Heart left ventricle (tissue), 13 donors: ENCODE measurements around the gene POLR1G.

ENCODE experiments used
- CTCF ChIP-seq, 12 donors: fragments of 200-600 bp; sonication (generic) in 4 of 12; IDR thresholded peaks; one replicate each; pipeline versions ENCODE4 v1.5.0 to v1.8.0; 2018 to 2022; ENCODE audit warnings: antibody characterized with exemption in 12 of 12, mild to moderate bottlenecking in 5 of 12
- POLR2A ChIP-seq, 2 donors: fragments of 450-650 bp; IDR thresholded peaks; one replicate each; pipeline ENCODE4 v1.6.1; 2017; ENCODE audit warnings: antibody characterized with exemption in 2 of 2, mild to moderate bottlenecking in 2 of 2, moderate library complexity in 2 of 2
- donor health status: ischemic (EF 13 %, LVEDD 7.1; RV severe dilation, severe dysfunction).
- donor health status: DM: no; HTN: yes; CAD: no.
- donor health status: DM: no; HTN: no; CAD: no.
- donor health status: ischemic (EF 25% LVEDD 6.9; RV normal size, moderate dysfunction).
- donor health status: ischemic (EF 25% LVEDD 5.7; RV mildly dilated, moderate dysfunction).
- donor health status: ischemic (EF 35%, LVEDD 5.7; RV mildly dilated, moderate dysfunction).
- donor health status: nonischemic (EF 11% LVEDD 7.7; RV severe dilation, severe dysfunction).
- donor health status: DM: yes; HTN: yes; CAD: no.
- donor health status: PGD.
- donor health status: ischemic (EF 29% LVEDD 5.4; RV normal size, mild dysfunction).
- donor health status: nonischemic (EF 23%, LVEDD 6.1; RV moderate dilation, normal function).

DNA sequence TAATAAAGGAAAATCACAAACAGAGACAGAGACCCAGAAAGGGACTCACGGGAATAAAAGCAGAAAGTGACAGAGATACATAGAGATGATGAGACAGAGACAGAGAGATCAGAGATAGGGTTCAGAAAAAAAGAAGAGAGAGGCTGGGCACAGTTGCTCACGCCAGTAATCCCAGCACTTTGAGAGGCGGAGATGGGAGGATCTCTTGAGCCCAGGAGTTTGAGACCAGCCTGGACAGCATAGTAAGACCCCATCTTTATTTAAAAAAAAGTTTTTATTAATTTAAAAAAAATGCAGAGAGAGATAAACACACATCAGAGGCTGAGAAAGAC is 41.9 kb downstream of the POLR1G start:
- no peak for TF ChIP-seq CTCF (IDR thresholded peaks at IDR 0.05)
- no peak for TF ChIP-seq POLR2A (IDR thresholded peaks at IDR 0.05)
